Breast epithelium (tissue), 3 donors: ENCODE measurements around the gene CGAS.

ENCODE experiments used
- POLR2A ChIP-seq: fragments of 450-650 bp; IDR thresholded peaks from one replicate; pipeline ENCODE4 v1.6.1; 2016; ENCODE audit warnings: antibody characterized with exemption, mild to moderate bottlenecking, moderate library complexity
- POLR2AphosphoS5 ChIP-seq, 3 donors: sonication (generic); formaldehyde crosslinking; IDR thresholded peaks; one replicate each; pipeline ENCODE4 v1.6.1; 2017; ENCODE audit warnings: antibody characterized with exemption in 3 of 3

GRCh38 chr6:73421534-73421933, 30.6 kb downstream of the CGAS start:
- TF ChIP-seq POLR2A = no peak
- TF ChIP-seq POLR2AphosphoS5 (IDR thresholded peaks at IDR 0.05) = no peak
